ENCODE data around the gene ABCB9.
"Not testable (repeated sequence)": the region's sequence is repeated elsewhere in the genome, so short reads cannot be mapped to it uniquely, and the experiment has no call there.

The ABCB9 gene

DNA sequence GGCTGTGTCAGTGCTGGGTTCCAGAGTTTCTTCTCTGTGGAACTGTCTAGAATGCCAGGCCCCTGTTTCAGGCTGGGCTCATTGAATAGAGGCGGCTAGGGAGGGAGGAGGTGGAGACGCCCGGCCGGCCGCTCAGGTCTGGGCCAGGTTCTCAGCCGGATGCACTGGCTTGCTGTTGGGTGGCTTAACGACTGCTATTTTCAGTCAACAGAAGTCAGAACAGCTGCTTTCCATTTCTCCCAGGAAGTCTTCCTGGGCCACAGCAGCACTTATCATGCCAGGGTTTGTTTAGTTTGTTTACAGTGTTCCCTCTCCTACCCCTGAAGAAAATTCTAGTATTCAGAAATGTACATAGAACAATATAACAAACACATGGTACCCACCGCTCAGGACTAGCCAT lies 44.3 kb downstream of the ABCB9 start:
- Histone ChIP-seq H3K27ac (ENCODE audit: low read depth, low read length) (no peak overlapping the region), H3K4me1 (ENCODE audit: control insufficient read depth in 1 of 2, insufficient read depth in 2 of 2, low read length in 2 of 2) (peaks cover 20 to 24% of the 10 kb centered on the region in 2 donors), H3K4me3 (ENCODE audit: low read depth in 1 of 2, low read length in 2 of 2) (no peak overlapping the region), H3K9ac (ENCODE audit: low read depth in 1 of 2, low read length in 2 of 2) (no peak overlapping the region), H3K36me3 (ENCODE audit: control insufficient read depth in 1 of 2, insufficient read depth in 2 of 2, low read length in 2 of 2) (no peaks in the 10 kb centered on the region), H3K9me3 (ENCODE audit: control insufficient read depth in 1 of 2, low read length in 2 of 2) (no peaks in the 10 kb centered on the region), H3K27me3 (ENCODE audit: control insufficient read depth in 1 of 2, insufficient read depth in 2 of 2, low read length in 2 of 2) (no peaks in the 10 kb centered on the region)

DNA sequence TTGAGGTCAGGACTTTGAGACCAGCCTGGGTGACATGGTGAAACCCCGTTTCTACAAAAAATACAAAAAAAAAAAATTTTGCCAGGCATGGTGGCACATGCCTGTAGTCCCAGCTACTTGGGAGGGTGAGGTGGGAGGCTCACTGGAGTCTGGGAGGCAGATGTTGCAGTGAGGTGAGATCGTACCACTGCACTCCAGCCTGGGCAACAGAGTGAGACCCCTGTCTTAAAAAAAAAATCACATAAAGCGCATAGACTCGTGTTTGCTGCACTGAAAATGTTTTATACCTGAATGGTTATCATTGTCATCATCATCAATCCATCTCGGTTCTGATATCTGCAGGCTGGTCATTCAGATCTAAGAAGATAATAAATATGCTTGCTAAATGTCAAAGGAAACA lies 45.6 kb downstream of the ABCB9 start:
- H3K4me3 ChIP-seq (ENCODE audit: low read depth in 1 of 2, low read length in 2 of 2) = no peak overlapping the region
- H3K9me3 ChIP-seq (ENCODE audit: control insufficient read depth in 1 of 2, low read length in 2 of 2) = no peaks in the 10 kb centered on the region
- H3K36me3 ChIP-seq (ENCODE audit: control insufficient read depth in 1 of 2, insufficient read depth in 2 of 2, low read length in 2 of 2) = no peaks in the 10 kb centered on the region
- no peaks in the 10 kb centered on the region for H3K27me3 ChIP-seq (ENCODE audit: control insufficient read depth in 1 of 2, insufficient read depth in 2 of 2, low read length in 2 of 2)
- H3K4me1 ChIP-seq (ENCODE audit: control insufficient read depth in 1 of 2, insufficient read depth in 2 of 2, low read length in 2 of 2) = peaks cover 20 to 24% of the 10 kb centered on the region in 2 donors
- H3K9ac ChIP-seq (ENCODE audit: low read depth in 1 of 2, low read length in 2 of 2) = no peak overlapping the region
- H3K27ac ChIP-seq (ENCODE audit: low read depth, low read length) = no peak overlapping the region

GRCh38 chr12:122918827-122919226 lies 47.4 kb downstream of the ABCB9 start:
- H3K4me1 ChIP-seq (ENCODE audit: control insufficient read depth in 1 of 2, insufficient read depth in 2 of 2, low read length in 2 of 2) = peaks cover 20 to 24% of the 10 kb centered on the region in 2 donors

DNA sequence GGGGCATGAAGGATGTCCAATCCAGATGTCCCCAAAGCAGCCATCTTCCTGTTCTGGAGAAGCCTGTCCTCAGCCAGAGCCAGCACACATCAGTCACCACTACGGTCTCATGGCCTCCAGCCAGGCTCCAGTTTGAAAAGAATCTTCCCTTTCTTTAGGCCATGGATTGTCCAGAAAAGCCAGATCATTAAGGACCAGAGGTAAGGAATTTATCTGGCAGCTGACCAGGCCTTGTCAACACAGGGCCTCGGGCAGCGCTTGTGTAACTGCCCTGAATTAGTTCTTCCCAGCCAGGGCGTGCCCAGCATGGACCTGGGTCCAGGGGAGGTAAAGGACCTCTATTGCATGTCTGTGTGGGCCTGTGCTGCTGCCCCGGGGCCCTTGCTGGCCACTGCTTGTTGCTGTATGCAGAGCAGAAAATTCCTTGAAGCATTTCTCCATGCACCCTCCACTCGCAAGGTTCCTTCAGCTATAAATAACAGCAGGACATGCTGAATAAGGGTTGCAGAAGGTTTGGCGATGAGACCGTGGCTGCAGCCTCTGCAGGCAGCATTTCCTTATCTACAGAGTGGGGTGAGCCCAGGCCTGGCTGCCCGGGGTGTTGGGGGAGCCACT lies 48.6 kb downstream of the ABCB9 start:
- no peak overlapping the region for H3K27ac ChIP-seq (ENCODE audit: low read depth, low read length)

More at GRCh38 chr12:122918827-122919226, 47.4 kb downstream of the ABCB9 start:
- Histone ChIP-seq H3K27ac (ENCODE audit: low read depth, low read length) (no peak overlapping the region), H3K36me3 (ENCODE audit: control insufficient read depth in 1 of 2, insufficient read depth in 2 of 2, low read length in 2 of 2) (no peaks in the 10 kb centered on the region), H3K9me3 (ENCODE audit: control insufficient read depth in 1 of 2, low read length in 2 of 2) (no peaks in the 10 kb centered on the region), H3K27me3 (ENCODE audit: control insufficient read depth in 1 of 2, insufficient read depth in 2 of 2, low read length in 2 of 2) (no peaks in the 10 kb centered on the region), H3K9ac (ENCODE audit: low read depth in 1 of 2, low read length in 2 of 2) (no peak overlapping the region), H3K4me3 (ENCODE audit: low read depth in 1 of 2, low read length in 2 of 2) (no peak overlapping the region)

GRCh38 chr12:122909442-122910288 lies 56.6 kb downstream of the ABCB9 start:
- H3K27me3 ChIP-seq (ENCODE audit: control insufficient read depth in 1 of 2, insufficient read depth in 2 of 2, low read length in 2 of 2) = no peaks in the 10 kb centered on the region
- H3K36me3 ChIP-seq (ENCODE audit: control insufficient read depth in 1 of 2, insufficient read depth in 2 of 2, low read length in 2 of 2) = no peaks in the 10 kb centered on the region
- H3K9me3 ChIP-seq (ENCODE audit: control insufficient read depth in 1 of 2, low read length in 2 of 2) = no peaks in the 10 kb centered on the region
- H3K4me3 ChIP-seq (ENCODE audit: low read depth in 1 of 2, low read length in 2 of 2) = no peak overlapping the region
- H3K9ac ChIP-seq (ENCODE audit: low read depth in 1 of 2, low read length in 2 of 2) = no peak overlapping the region
- no peak overlapping the region for H3K27ac ChIP-seq (ENCODE audit: low read depth, low read length)
- peaks cover 6 to 11% of the 10 kb centered on the region in 2 donors for H3K4me1 ChIP-seq (ENCODE audit: control insufficient read depth in 1 of 2, insufficient read depth in 2 of 2, low read length in 2 of 2)

More for the DNA sequence above, 48.6 kb downstream of the ABCB9 start:
- peaks cover 20 to 24% of the 10 kb centered on the region in 2 donors for H3K4me1 ChIP-seq (ENCODE audit: control insufficient read depth in 1 of 2, insufficient read depth in 2 of 2, low read length in 2 of 2)
- no peaks in the 10 kb centered on the region for H3K9me3 ChIP-seq (ENCODE audit: control insufficient read depth in 1 of 2, low read length in 2 of 2)
- no peaks in the 10 kb centered on the region for H3K36me3 ChIP-seq (ENCODE audit: control insufficient read depth in 1 of 2, insufficient read depth in 2 of 2, low read length in 2 of 2)
- H3K9ac ChIP-seq (ENCODE audit: low read depth in 1 of 2, low read length in 2 of 2) = no peak overlapping the region
- no peaks in the 10 kb centered on the region for H3K27me3 ChIP-seq (ENCODE audit: control insufficient read depth in 1 of 2, insufficient read depth in 2 of 2, low read length in 2 of 2)
- no peak overlapping the region for H3K4me3 ChIP-seq (ENCODE audit: low read depth in 1 of 2, low read length in 2 of 2)

DNA sequence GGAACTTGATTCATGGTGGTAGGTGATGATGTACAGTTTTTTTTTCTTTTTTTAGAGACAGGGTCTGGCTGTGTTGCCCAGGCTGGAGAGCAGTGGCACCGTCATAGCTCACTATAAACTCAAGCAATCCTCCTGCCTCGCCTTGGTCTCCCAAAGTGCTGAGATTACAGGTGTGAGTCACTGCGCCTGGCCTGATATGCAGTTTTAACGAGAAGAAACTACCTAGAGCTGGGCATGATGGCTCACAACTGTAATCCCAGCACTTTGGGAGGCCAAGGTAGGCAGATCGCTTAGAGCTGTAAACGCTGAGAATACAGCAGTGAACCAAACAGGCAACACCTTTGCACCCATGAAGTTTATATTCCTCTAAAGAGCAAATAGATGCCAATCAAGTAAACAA lies 57.3 kb downstream of the ABCB9 start:
- H3K27ac ChIP-seq (ENCODE audit: low read depth, low read length) = no peak overlapping the region
- no peak overlapping the region for H3K9ac ChIP-seq (ENCODE audit: low read depth in 1 of 2, low read length in 2 of 2)
- H3K27me3 ChIP-seq (ENCODE audit: control insufficient read depth in 1 of 2, insufficient read depth in 2 of 2, low read length in 2 of 2) = no peaks in the 10 kb centered on the region
- no peaks in the 10 kb centered on the region for H3K9me3 ChIP-seq (ENCODE audit: control insufficient read depth in 1 of 2, low read length in 2 of 2)
- peaks cover 9 to 12% of the 10 kb centered on the region in 2 donors for H3K4me1 ChIP-seq (ENCODE audit: control insufficient read depth in 1 of 2, insufficient read depth in 2 of 2, low read length in 2 of 2)
- H3K4me3 ChIP-seq (ENCODE audit: low read depth in 1 of 2, low read length in 2 of 2) = no peak overlapping the region
- no peaks in the 10 kb centered on the region for H3K36me3 ChIP-seq (ENCODE audit: control insufficient read depth in 1 of 2, insufficient read depth in 2 of 2, low read length in 2 of 2)

DNA sequence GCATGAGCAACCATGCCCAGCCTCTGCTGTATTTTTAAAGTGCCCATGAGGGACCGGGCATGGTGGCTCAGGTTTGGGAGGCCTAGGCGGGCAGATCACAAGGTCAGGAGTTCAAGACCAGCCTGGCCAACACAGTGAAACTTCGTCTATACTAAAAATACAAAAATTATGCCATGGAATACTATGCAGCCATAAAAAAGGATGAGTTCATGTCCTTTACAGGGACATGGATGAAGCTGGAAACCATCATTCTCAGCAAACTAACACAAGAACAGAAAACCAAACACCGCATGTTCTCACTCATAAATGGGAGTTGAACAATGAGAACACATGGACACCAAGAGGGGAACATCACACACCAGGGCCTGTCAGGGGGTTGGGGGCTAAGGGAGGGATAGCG lies 61.0 kb downstream of the ABCB9 start:
- peaks cover 20 to 24% of the 10 kb centered on the region in 2 donors for H3K4me1 ChIP-seq (ENCODE audit: control insufficient read depth in 1 of 2, insufficient read depth in 2 of 2, low read length in 2 of 2)
- not testable (repeated sequence) for H3K9ac ChIP-seq (ENCODE audit: low read depth in 1 of 2, low read length in 2 of 2); H3K27me3 ChIP-seq (ENCODE audit: control insufficient read depth in 1 of 2, insufficient read depth in 2 of 2, low read length in 2 of 2); H3K9me3 ChIP-seq (ENCODE audit: control insufficient read depth in 1 of 2, low read length in 2 of 2); H3K4me3 ChIP-seq (ENCODE audit: low read depth in 1 of 2, low read length in 2 of 2); H3K27ac ChIP-seq (ENCODE audit: low read depth, low read length); H3K36me3 ChIP-seq (ENCODE audit: control insufficient read depth in 1 of 2, insufficient read depth in 2 of 2, low read length in 2 of 2)

- H3K27ac ChIP-seq (ENCODE audit: low read depth, low read length) = no peak overlapping the region
- H3K4me1 ChIP-seq (ENCODE audit: control insufficient read depth in 1 of 2, insufficient read depth in 2 of 2, low read length in 2 of 2) = peaks cover 17 to 18% of the 10 kb centered on the region in 2 donors
- peak overlapping the region in 1 of 2 donors; percentile 9 for H3K9ac ChIP-seq (ENCODE audit: low read depth in 1 of 2, low read length in 2 of 2)
- H3K9me3 ChIP-seq (ENCODE audit: control insufficient read depth in 1 of 2, low read length in 2 of 2) = no peaks in the 10 kb centered on the region
- H3K36me3 ChIP-seq (ENCODE audit: control insufficient read depth in 1 of 2, insufficient read depth in 2 of 2, low read length in 2 of 2) = no peaks in the 10 kb centered on the region
- H3K27me3 ChIP-seq (ENCODE audit: control insufficient read depth in 1 of 2, insufficient read depth in 2 of 2, low read length in 2 of 2) = no peaks in the 10 kb centered on the region
- H3K4me3 ChIP-seq (ENCODE audit: low read depth in 1 of 2, low read length in 2 of 2) = no peak overlapping the region
Observed at GRCh38 chr12:122903693-122904034, 62.6 kb downstream of the ABCB9 start.

GRCh38 chr12:122902854-122903692 lies 63.2 kb downstream of the ABCB9 start:
- H3K9me3 ChIP-seq (ENCODE audit: control insufficient read depth in 1 of 2, low read length in 2 of 2) = no peaks in the 10 kb centered on the region
- H3K36me3 ChIP-seq (ENCODE audit: control insufficient read depth in 1 of 2, insufficient read depth in 2 of 2, low read length in 2 of 2) = no peaks in the 10 kb centered on the region
- no peak overlapping the region for H3K4me3 ChIP-seq (ENCODE audit: low read depth in 1 of 2, low read length in 2 of 2)
- peak overlapping the region in 1 of 2 donors; percentile 9 for H3K9ac ChIP-seq (ENCODE audit: low read depth in 1 of 2, low read length in 2 of 2)
- peaks cover 20 to 23% of the 10 kb centered on the region in 2 donors for H3K4me1 ChIP-seq (ENCODE audit: control insufficient read depth in 1 of 2, insufficient read depth in 2 of 2, low read length in 2 of 2)
- no peaks in the 10 kb centered on the region for H3K27me3 ChIP-seq (ENCODE audit: control insufficient read depth in 1 of 2, insufficient read depth in 2 of 2, low read length in 2 of 2)
- no peak overlapping the region for H3K27ac ChIP-seq (ENCODE audit: low read depth, low read length)

DNA sequence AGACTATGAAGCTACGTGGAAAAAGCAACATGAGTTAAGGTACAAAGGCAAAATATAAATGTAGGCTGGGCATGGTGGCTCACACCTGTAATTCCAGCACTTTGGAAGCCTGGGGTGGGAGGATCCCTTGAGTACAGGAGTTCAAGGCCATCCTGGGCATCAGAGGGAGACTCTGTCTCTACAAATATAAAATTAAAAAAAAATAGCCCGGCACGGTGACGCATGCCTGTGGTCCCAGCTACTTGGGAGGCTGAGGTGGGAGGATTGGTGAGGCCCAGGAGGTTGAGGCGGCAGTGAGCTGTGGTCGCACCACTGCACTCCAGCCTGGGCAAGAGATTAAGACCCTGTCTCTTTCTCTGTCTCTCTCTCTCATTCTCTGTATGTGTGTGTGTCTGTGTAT lies 66.4 kb downstream of the ABCB9 start:
- H3K4me3 ChIP-seq (ENCODE audit: low read depth in 1 of 2, low read length in 2 of 2) = no peak overlapping the region
- no peaks in the 10 kb centered on the region for H3K27me3 ChIP-seq (ENCODE audit: control insufficient read depth in 1 of 2, insufficient read depth in 2 of 2, low read length in 2 of 2)
- H3K4me1 ChIP-seq (ENCODE audit: control insufficient read depth in 1 of 2, insufficient read depth in 2 of 2, low read length in 2 of 2) = peaks cover 27 to 28% of the 10 kb centered on the region in 2 donors
- H3K36me3 ChIP-seq (ENCODE audit: control insufficient read depth in 1 of 2, insufficient read depth in 2 of 2, low read length in 2 of 2) = no peaks in the 10 kb centered on the region
- H3K9me3 ChIP-seq (ENCODE audit: control insufficient read depth in 1 of 2, low read length in 2 of 2) = no peaks in the 10 kb centered on the region
- H3K27ac ChIP-seq (ENCODE audit: low read depth, low read length) = no peak overlapping the region
- no peak overlapping the region for H3K9ac ChIP-seq (ENCODE audit: low read depth in 1 of 2, low read length in 2 of 2)

Measured in duodenal mucosa (tissue), 2 donors.